HUES6 (cell line): Measurements from ENCODE around the gene ROR1.
"Not testable (repeated sequence)": the region's sequence is repeated elsewhere in the genome, so short reads cannot be mapped to it uniquely, and the experiment has no call there.

ENCODE experiments used
- H3K27ac ChIP-seq: 2 replicates; pipeline ENCODE4 v1.7.0; 2013; ENCODE audit warnings: low read depth, mild to moderate bottlenecking, low read length, inconsistent platforms
- H3K27me3 ChIP-seq: 2 replicates; pipeline ENCODE4 v1.6.1; 2013; ENCODE audit warnings: low read length; ENCODE audit not compliant: control insufficient read depth, insufficient read depth
- H3K36me3 ChIP-seq: 2 replicates; pipeline ENCODE4 v1.6.1; 2013; ENCODE audit warnings: low read length; ENCODE audit not compliant: control insufficient read depth, insufficient read depth
- H3K4me1 ChIP-seq: 2 replicates; pipeline ENCODE4 v1.6.1; 2013; ENCODE audit warnings: low read length; ENCODE audit not compliant: control insufficient read depth, insufficient read depth
- H3K4me3 ChIP-seq: 2 replicates; pipeline ENCODE4 v1.5.1; 2013; ENCODE audit warnings: low read depth, low read length
- H3K9ac ChIP-seq: one replicate; pipeline ENCODE4 v1.6.1; 2013; ENCODE audit warnings: mild to moderate bottlenecking, low read length
- H3K9me3 ChIP-seq: 2 replicates; pipeline ENCODE4 v1.6.1; 2013; ENCODE audit warnings: low read depth, low read length; ENCODE audit not compliant: control insufficient read depth, insufficient read depth

ROR1 gene

DNA sequence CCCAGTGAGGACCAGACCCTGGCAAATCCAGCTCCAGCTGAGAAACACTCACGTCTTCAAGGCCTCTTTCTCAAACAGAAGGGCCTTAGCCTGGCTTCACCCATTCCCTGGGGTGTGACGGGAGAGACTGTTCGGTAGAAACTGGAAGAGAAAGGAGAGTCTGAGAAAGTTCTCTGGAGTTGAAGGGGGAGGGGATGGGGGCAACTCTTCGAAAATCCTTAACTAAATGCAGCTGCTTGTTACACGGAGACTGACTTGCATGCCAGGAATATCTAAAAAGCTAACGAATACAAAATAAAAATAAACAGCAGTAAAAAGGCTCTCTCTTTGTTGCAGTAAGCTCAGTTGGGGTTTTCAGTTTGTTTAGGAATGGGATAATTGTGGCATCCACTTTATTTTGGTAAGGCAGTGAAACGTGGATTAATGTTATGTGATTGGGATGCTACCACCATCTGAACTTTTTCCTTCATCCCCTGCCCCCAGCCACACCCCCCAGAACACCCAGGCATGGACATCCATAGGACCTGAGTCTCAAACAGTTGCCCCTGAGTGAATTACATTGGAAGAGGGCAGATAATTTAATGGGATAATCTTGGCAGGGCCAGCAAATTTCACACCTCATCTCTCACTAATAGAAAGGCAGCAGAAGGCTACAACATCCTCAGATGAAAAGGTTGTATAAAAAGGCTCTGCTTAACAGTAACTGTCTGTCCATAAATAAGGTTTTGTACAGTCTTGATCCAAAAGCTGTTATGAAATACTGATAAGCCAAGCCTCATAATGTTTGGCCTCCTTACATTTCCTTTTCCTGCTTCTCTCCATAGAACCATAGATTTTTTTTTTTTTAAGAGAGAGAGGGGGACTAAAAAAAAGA is 5.8 kb downstream of the ROR1 start:
- Histone ChIP-seq H3K27me3 (no peaks in the 10 kb centered on the region), H3K4me1 (peaks cover 83% of the 10 kb centered on the region), H3K9ac (no peak overlapping the region), H3K4me3 (peak overlapping the region; percentile 7; the same call in 1 of the 2 replicates), H3K36me3 (no peaks in the 10 kb centered on the region), H3K9me3 (no peaks in the 10 kb centered on the region), H3K27ac (0 out of 2 replicates have a peak overlapping the region, but pooled peaks have one; percentile 8)

DNA sequence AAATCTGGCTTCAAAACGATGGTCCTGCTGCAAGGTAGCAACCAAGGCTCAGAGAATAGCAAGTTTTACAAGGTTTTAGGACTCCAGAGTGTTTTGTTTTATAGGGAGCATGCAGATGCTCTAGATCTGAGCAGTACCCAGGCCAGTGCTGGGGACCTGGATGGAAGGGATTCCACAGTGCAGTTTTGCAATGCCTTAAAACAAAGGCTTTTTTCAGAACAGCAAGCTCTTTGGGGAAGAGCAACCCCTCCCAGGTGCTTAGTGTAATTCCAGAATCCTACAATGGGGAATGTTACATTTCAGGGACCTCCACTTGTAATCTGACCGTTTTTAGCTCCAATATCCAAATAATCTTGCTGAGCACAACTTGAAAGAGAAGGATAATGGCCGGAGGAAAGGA is 6.7 kb downstream of the ROR1 start:
- Histone ChIP-seq H3K9ac (no peak overlapping the region), H3K27me3 (no peaks in the 10 kb centered on the region), H3K4me3 (no peak overlapping the region), H3K4me1 (peaks cover 90% of the 10 kb centered on the region), H3K27ac (0 out of 2 replicates have a peak overlapping the region, but pooled peaks have one; percentile 8), H3K36me3 (no peaks in the 10 kb centered on the region), H3K9me3 (no peaks in the 10 kb centered on the region)

DNA sequence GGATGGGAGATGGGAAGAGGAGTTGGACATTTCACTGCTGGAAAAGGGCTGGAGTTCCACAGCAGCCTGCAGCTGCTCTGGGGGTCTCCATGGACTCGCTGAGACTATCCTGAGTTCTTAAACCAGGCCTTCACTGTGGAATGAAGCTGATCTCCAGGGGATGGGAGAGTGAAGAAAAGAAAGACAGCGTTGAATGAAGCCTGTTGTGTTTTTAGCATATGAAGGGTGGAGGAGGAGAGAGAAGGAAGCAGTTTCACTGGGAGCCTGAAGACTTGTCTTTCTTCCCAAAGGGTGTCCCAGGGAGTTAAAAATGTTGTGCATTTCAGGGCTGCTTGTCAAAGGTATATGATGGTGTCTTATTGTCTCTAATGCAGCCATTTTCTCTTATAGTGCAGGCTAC is 9.2 kb downstream of the ROR1 start:
- H3K9me3 ChIP-seq, result no peaks in the 10 kb centered on the region
- H3K4me3 ChIP-seq, result peak overlapping the region; percentile 27
- H3K36me3 ChIP-seq, result no peaks in the 10 kb centered on the region
- peaks cover 90% of the 10 kb centered on the region for H3K4me1 ChIP-seq
- peak overlapping the region; percentile 32; the same call in 1 of the 2 replicates for H3K27ac ChIP-seq
- no peaks in the 10 kb centered on the region for H3K27me3 ChIP-seq
- H3K9ac ChIP-seq, result no peak overlapping the region

DNA sequence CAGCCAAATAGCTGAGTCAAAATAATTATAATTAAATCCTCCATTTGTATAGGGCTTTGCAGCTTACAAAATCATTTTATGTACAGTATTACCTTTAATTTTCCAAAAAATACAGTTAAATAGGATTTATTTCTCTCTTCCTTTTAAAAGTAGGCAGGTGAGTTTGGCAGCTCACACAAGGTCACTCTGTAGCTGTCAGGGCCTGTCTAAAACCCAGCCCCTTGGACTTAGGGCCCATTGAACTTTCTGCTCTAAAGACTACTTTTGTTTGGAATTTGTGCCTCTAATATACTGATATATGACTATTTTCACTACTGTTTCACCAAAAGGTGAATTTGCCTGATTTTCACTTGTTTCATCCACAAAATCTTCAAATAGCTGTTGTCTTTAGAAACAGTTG is 10.3 kb downstream of the ROR1 start:
- Histone ChIP-seq H3K4me3 (no peak overlapping the region), H3K9ac (no peak overlapping the region)

DNA sequence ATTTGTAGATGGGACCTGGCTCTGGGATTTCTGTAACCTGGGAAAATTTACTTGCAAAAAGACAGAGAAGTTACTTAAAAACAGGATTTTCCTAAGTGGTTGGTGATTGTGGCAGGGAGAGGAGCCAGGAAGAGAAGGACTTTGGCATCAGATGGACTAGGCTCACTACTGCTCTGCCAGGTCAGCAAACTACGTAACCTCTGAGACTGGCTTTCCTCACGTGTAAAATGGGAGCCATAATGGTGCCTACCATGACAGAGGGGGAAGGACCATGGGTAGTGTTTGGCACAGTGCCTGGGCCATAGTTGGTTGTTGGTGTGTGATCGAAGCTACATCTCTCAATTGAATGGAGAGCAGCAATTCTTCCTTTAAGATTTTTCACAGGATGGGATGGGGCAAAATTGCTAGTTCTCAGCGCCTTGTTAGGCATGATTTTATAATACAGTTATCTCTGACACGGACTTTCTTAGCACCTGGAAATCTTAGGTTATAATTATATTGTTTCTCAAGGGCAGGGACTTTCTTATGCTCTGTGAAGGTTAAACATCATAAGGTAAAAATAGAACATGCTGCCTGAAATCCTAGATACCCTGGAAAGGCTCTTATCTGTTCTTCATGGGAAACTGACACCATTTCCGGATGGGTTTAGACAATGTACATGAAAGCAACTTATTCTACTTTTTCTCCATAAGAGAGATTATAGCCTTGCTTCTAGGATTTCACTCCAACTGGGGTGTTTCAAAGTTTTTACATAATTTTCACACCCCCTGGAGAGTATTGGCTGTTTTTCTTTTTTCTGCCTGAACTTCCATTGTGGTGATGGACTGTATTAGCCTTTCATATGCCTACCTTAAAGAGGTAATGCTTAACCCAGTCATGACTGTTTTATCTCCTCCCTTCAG is 10.9 kb downstream of the ROR1 start:
- Histone ChIP-seq H3K9me3 (no peaks in the 10 kb centered on the region), H3K36me3 (no peaks in the 10 kb centered on the region), H3K4me3 (no peak overlapping the region), H3K9ac (no peak overlapping the region), H3K4me1 (peaks cover 88% of the 10 kb centered on the region), H3K27me3 (no peaks in the 10 kb centered on the region), H3K27ac (no peak overlapping the region)

More for the DNA sequence above, 10.3 kb downstream of the ROR1 start:
- no peaks in the 10 kb centered on the region for H3K36me3 ChIP-seq
- no peak overlapping the region for H3K27ac ChIP-seq
- H3K4me1 ChIP-seq, result peaks cover 88% of the 10 kb centered on the region
- no peaks in the 10 kb centered on the region for H3K27me3 ChIP-seq
- H3K9me3 ChIP-seq, result no peaks in the 10 kb centered on the region

DNA sequence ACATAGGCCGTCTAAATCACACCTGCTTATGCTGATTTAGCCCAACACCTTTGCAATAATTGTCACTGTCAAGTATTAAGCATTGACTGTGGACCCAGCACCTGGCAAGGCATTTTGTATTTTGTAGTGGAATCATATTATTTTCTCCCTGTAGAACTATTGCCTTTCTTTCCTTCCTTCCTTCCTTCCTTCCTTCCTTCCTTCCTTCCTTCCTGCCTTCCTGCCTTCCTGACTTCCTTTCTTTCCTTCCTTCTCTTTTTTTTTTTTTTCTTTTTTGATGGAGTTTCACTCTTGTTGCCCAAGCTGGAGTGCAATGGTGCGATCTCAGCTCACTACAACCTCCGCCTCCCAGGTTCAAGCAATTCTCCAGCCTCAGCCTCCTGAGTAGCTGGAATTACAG is 13.5 kb downstream of the ROR1 start:
- H3K27ac ChIP-seq, H3K4me3 ChIP-seq: not testable (repeated sequence)
- H3K4me1 ChIP-seq, result peaks cover 88% of the 10 kb centered on the region

DNA sequence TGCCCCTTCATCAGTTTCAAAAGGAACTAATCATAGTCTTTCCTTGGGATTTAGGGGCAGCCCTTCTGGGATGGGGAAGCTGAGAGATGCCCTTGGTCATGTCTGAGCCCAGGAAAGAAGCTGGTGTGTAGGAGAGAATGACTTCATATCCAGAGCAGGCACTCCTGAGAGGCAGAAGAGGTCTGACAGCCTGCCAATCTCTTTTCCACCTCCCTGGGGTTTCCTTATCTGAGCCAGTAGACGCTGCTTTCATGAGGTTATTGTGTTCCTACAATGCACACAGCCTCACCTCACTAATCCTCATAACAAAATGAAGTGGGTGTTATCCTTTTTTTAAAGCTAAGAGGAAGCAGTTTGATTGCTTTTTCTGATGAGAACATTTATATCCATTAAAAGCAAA is 14.1 kb downstream of the ROR1 start:
- Histone ChIP-seq H3K4me3 (no peak overlapping the region), H3K9ac (no peak overlapping the region), H3K36me3 (no peaks in the 10 kb centered on the region), H3K9me3 (no peaks in the 10 kb centered on the region), H3K27ac (no peak overlapping the region), H3K27me3 (no peaks in the 10 kb centered on the region), H3K4me1 (peaks cover 88% of the 10 kb centered on the region)

More for the DNA sequence above, 13.5 kb downstream of the ROR1 start:
- not testable (repeated sequence) for H3K36me3 ChIP-seq, H3K9me3 ChIP-seq, H3K27me3 ChIP-seq, H3K9ac ChIP-seq

DNA sequence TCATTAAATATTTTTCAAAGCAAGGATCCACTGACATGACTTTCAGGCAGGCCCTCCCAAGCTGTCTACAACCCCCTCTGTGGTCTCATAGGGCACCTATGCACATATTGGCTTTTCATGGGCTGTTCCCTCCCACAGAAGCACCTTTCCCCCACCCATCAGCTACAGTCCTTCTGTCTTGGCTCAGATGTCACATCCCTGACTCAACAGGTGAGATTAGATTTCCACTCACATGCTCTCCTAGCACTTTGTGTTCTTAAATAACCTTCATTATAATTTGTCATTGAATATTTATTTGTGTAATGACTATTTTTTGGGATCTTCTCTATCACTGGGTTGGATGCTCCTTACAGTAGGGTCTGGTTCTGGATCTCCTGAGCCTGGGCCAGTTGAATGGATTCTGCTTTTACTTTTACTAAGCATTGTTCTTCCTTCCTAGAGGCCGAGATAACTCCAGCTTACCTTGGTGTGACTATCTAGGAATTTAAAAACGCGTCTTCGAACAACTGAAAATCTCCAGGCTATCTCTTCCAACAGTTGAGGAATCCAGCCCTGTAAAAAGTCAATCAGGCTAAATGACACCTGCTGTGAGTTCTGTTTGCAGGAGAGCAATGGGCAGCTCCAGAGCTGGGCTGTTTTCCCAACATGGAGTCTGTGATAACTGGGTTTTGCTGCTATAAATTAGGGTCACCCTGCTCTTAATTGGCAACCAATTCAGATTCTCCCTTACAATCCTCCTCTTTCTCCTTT is 16.2 kb downstream of the ROR1 start:
- peak overlapping the region; percentile 13; the same call in 1 of the 2 replicates for H3K4me3 ChIP-seq
- H3K9me3 ChIP-seq, result no peaks in the 10 kb centered on the region
- H3K9ac ChIP-seq, result peak overlapping the region; percentile 23
- H3K27me3 ChIP-seq, result no peaks in the 10 kb centered on the region
- no peaks in the 10 kb centered on the region for H3K36me3 ChIP-seq
- peak overlapping the region; percentile 15; the same call in 1 of the 2 replicates for H3K27ac ChIP-seq
- H3K4me1 ChIP-seq, result peaks cover 86% of the 10 kb centered on the region

DNA sequence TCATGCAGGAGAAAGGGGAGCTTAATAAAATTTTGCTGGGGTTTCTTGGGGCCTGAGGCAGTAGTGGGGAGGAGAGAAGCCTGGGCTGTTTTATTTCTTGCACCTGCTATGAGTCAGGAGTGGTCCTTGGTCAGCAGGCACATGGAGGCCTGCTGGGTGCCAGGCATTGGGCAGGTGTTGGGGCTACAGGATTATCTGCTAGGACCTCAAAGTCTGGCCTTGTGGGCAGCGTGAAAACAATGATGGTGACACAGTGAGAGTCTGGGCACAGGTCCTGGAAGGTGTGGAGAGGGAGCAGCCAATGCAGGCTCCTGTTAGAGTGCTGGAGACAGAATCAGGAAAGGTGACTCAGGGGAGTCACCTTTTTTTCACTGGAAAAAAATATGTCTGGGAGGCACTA is 17.2 kb downstream of the ROR1 start:
- Histone ChIP-seq H3K27ac (0 out of 2 replicates have a peak overlapping the region, but pooled peaks have one; percentile 24), H3K9me3 (no peaks in the 10 kb centered on the region), H3K4me3 (peak overlapping the region; percentile 4; the same call in 1 of the 2 replicates), H3K36me3 (no peaks in the 10 kb centered on the region), H3K27me3 (no peaks in the 10 kb centered on the region), H3K4me1 (peaks cover 89% of the 10 kb centered on the region), H3K9ac (no peak overlapping the region)

DNA sequence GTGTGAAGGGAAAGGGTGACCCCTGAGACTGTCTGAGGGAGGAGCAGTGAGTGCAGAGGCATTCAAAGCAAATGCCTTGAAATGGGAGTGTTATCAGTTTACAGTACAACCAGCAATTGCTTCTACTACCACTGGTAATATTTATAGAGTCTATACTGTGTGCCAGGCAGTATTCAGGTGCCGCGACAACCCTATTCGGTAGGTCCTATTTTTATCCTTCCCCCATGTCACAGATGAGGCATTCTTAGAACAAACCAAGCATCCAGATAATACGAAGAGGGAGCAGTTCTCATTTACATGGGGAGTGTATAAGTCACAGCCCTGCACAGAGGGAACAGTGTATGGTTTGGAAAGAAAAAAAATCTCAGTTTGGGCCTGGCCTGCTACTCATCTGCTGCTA is 18.3 kb downstream of the ROR1 start:
- Histone ChIP-seq H3K27me3 (no peaks in the 10 kb centered on the region), H3K36me3 (no peaks in the 10 kb centered on the region), H3K9me3 (no peaks in the 10 kb centered on the region), H3K4me3 (no peak overlapping the region), H3K4me1 (peaks cover 93% of the 10 kb centered on the region), H3K27ac (no peak overlapping the region), H3K9ac (no peak overlapping the region)
